DMS53 treated with DMSO at 0.1 percent for 48 hours (cell line): ENCODE results near the gene CORT.
"Not testable (repeated sequence)": the region's sequence is repeated elsewhere in the genome, so short reads cannot be mapped to it uniquely, and the experiment has no call there.

Experiments used
- DNase-seq: peaks from one replicate; lab custom pipeline; 2025; ENCODE audit not compliant: unreplicated experiment; lab: John Stamatoyannopoulos, UW

CORT gene

DNA sequence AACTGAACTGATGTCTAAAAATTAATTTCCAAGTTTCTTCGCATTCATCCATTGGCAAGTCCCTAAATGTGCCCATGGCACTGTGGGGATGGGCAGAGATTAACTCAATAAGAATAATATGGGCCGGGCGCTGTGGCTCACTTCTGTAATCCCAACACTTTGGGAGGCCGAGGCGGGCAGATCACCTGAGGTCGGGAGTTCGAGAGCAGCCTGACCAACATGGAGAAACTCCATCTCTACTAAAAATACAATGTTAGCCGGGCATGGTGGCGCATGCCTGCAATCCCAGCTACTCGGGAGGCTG lies 24.4 kb downstream of the CORT start:
- not testable (repeated sequence) for DNase-seq

DNA sequence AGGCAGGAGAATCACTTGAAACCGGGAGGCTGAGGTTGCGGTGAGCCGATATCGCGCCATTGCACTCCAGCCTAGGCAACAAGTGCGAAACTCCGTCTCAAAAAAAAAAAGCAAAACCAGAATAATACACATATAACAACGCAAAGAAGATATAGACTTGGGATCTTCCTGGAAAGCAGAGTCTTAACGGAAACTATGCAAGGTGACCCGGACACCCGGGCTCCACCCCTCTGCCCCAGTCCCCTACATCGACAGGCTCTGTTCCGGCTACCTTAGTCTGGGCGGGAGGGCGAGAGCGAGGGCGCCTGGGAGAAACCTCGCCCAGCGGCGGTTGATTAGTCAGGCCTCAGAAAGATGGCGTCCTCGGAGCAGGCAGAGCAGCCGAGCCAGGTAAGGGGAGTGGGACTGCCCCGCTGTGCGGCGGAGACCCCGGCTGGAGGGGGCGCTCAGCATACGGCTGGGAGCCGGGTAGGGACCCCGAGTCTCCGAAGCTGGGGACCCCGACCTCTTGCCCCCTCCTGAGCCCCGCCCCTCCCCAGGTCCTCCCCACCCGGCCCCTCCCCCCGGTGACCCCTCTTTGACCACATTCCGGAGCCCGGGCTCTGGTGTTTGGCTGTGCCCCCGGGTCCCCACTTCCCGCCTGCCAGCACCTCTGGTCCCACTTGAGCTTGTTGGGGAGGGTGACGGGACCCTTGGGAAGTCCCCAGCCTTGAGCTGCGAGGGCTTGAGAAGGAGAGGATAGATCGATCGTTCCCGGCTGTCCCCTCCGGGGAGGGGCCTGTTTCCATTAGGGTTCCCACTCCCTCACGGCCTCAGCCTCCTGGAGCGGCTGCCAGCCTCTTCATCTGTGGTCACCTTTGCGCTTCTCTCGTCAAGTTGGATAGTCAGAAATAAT lies 25.0 kb downstream of the CORT start, which contains the start of gene PEX14:
Gene PEX14 (plus strand): TSS at position 338 of the 895 bp plus-strand sequence. CDS start 17 bp downstream, at position 355.
- peak; percentile 75 for DNase-seq

DNA sequence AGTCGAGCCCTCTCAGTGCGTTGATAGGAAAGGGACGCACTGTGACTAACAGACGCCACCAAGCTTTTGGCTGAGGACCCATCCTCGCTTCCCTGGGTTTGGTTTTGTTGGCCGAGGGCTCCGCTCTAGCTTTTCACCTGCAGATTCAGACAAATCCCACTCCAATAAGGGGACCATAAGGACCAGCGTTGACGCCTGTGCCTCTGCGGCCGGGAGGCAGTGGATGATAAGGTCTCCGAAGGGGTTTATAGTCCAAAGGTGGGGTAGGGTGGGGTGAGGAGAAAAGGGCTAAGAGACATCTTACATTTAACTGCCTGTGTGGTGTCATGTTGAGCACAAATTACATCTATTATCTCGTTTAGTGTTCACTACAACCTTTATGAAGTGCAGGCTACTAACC lies 25.7 kb downstream of the CORT start:
- DNase-seq, result no peak

DNA sequence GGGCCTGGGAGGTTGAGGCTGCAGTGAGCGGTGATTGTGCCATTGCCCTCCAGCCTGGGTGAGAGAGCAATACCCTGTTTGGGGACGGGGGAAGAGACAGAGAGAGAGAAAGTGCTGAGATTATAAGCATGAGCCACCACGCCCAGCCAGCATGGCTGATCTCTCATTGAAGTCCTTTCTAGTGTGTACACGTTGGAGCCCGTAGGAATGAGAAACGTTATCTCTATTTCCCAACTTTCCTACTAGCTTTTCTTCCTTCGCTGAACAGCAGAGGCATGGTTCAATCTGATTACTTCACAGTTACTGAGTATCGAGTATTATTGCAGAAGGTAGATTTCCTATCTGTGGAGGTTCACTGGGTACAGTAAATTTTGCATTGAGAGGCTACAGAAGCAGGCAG lies 29.5 kb downstream of the CORT start:
- no peak for DNase-seq

DNA sequence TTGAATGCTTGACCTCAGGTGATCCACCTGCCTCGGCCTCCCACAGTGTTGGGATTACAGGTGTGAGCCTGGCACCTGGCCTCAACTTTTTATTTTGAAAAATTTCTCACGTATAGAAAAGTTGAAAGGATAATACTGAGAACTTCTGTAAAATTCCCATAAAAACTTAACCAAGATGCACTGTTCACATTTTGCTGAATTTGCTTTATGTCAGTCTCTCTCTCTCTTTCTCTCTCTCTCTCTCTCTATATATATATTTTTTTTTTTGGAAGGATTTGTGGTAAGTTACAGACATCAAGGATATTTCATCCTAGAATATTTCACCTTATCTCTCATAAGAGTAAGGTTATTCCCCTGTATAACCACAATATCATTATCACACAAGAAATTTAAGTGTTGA lies 30.8 kb downstream of the CORT start:
- no peak for DNase-seq

DNA sequence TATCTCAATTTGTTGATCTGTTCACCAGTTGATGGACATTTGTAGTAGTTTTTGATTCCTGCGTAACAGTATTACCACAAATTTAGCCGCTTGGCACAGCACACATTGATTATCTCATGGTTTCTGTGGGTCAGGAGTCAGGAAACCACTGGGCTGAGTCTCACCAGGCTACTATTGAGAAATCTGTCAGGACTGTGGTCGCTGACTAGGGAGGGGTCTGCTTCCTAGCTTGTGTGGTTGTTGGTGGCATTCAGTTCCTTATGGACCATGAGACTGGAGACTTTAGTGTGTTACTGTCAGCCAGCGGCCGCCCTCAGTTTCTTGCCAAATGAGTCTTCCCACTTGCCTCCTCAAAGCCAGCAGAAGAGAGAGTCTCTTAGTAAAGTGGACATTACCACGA lies 34.7 kb downstream of the CORT start:
- DNase-seq, result no peak

DNA sequence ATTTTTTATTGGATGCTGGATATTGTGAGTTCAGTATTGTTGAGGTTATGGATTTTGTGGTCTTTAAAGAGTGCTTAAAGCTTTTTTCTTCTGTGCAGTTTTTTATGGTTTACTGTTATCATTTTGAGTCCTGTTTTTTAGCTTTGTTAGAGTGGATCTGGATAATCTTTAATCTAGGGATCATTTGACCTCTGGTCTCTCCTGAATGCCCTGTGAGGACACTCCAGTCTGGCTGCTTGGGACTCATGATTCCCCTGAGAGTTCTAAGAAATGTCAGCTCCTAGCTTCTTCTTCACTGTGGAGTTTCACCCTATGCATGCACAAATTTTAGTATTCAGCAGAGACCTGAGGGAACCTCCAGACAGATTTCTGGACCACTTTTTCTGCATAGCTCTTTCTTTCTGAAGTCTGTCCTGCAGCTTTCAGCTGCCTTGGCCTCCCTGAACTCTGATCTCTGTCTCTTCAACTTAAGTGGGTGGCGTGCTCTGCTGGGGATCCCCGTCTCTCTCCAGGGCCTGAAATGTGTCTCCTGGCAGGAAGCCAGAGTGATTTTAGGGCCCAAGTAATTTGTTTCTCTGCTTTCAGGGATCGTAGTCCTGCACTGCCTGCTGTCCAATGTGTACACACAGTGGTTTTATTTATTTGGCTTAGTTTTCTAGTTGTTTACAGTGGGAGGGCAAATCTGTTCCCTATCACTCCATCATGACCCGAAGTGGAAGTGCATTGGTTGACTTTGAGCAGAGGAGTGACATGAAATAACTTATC lies 39.6 kb downstream of the CORT start:
- DNase-seq, result no peak

DNA sequence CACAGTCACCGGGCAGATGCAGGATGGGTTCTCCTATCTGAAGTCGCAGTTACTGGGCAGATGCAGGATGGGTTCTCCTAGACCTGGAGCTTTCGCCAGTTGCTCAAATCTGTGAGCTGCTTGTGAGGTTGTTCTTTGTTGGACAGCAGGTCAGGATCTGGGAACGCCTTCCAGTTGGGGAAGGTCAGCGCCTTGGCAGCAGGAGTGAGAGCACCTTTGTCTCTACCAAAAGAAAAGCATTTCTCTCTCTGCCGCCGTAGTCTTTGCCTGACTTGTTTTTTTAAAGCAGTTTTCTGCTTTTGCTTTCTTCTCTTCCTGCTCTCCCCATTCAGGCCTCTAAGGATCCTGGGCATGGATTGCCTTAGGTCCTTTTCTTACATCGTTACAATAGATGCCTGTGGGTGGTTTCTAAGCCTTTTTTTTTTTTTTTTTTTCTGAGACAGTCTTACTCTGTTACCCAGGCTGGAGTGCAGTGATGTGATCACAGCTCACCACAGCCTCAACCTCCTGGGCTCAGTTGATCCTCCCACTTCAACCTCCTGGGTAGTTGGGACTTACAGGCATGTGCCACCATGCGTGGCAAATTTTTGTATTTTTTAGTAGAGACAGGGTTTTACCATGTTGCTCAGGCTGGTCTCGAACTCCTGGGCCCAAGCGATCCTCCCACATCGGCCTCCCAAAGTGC lies 40.6 kb downstream of the CORT start:
- DNase-seq, result no peak

DNA sequence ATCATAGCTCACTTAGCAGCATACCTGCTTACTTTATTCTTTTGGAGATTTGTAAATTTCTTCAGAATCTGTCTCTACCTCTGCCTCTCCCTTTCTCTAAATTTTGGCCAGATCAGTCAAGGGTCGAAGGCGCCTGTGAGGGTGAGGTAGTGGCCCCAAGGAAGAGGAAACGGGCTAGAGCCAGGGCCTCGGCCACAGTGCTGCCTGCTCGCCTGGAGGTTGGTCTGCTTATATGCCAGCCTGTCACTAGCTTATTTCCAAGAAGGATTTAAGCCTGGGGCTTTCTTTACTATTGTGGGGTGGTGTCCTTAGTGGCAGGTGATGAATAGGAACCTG lies 44.6 kb downstream of the CORT start:
- no peak for DNase-seq

DNA sequence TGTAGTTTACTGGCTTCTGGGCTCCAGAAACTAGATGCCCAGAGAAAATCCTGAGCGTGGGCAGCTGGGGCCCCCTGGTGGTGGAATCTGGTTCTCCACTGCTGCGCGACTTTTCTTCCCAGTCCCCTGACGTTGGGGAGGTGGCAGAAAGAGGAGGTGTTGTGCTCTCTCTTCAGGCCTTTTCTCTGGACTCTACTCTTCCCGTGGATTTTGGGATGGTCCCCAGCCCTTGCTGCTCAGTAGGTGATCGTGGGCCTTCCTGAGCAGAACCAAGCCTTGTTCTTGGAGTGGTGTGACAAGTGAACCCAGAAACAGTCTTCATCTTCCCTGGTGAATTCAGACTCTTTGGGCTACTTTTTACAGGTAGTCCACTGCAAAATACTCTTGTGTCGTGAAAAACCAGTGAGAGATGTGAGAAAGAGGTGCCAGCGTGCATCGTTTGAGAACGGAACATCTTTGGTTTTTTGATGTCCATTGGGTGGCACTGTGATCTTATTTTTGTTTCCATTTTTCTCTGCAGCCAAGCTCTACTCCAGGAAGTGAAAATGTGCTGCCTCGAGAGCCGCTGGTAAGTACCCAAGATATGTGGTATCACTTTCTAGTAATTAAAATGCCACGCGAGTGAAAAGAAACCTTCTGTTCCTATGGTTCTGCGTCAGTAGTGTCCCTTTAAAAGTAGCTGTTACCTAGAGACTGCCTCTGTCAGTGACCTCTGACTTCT lies 45.1 kb downstream of the CORT start:
- peak; percentile 57 for DNase-seq

DNA sequence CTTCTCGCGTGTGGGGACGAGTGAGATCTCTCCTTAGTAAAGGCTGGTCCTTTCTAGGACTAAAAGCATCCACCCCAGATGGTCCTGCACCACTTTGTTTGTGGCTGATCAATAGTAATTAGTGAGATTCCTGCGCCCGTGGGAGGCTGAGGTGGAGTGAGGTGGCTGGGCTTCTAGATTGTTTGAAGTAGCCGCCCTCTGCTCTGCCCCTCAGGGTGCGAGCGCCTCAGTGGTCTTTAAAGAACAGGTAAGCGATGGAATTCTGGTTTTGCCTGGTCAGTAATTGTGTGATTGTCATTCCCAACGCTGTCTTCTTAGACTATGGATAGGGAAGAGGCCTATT lies 45.6 kb downstream of the CORT start:
- no peak for DNase-seq

DNA sequence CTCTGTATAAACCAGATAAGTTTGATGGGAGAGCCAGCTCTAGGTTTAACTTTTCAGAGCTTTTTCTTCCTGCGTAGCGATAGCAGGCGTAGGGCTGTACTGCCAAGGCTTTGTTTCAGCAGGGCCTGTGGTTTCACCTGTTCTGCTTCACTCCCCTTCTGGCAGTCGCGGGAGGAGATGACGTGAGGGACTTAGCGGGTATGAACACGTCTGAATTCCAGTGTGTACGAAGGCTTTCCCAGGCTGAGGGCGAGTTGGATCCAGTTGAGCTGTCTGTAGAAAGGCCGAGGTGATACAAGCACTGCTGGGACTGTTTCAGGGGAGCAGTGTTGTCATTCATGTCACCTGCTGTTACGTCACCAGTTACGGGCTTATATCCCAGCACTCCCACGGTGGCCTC lies 46.1 kb downstream of the CORT start:
- no peak for DNase-seq

DNA sequence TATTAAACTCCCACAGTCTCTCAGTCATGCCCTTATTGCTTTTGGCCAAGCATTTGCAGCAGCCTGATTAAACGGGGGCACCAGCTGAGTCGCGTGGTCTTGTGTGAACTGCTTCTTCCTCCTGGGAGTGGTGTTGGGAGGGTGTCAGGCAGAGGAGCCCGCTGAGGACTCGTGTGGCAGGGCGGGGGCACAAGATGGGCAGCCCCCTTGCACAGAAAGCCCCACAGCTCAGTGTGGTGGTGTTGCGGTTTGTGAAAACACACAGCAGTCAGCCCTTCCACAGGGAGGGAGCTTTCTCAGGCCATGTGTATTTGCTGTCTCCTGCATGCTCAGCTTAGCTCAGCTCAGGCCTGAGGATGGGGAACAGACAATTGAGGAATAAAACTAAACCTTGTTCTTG lies 47.3 kb downstream of the CORT start:
- DNase-seq, result no peak

DNA sequence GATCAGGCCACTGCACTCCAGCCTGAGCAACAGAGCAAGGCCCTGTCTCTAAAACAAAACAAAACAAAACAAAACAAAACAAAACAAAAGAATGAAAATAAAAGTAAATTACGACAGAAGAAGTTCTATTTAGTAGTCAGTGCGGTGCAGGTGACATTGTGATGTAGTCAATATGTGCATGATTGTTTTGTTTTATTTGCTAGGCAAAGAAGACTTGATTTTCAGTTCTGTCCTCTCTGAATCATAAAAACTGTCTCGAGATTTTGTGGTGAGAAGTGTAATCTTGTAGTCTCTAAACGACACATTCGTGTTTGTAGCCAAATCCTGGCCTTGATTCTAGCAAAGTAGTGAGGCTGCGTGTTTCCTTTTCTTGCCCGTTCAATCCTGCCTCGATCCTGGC lies 48.4 kb downstream of the CORT start:
- DNase-seq, result no peak
